Measurements from ENCODE around the gene KRTAP10-5.
"Not testable (repeated sequence)": the region's sequence is repeated elsewhere in the genome, so short reads cannot be mapped to it uniquely, and the experiment has no call there.

Gene KRTAP10-5

GRCh38 chr21:44590897-44591800 is 10.7 kb upstream of the KRTAP10-5 start:
- not testable (repeated sequence) for DNase-seq

GRCh38 chr21:44590311-44590721 is 9.9 kb upstream of the KRTAP10-5 start:
- no peak for DNase-seq

- no peak for DNase-seq
These were observed 9.3 kb upstream of the KRTAP10-5 start for GRCh38 chr21:44589586-44590305.

DNA sequence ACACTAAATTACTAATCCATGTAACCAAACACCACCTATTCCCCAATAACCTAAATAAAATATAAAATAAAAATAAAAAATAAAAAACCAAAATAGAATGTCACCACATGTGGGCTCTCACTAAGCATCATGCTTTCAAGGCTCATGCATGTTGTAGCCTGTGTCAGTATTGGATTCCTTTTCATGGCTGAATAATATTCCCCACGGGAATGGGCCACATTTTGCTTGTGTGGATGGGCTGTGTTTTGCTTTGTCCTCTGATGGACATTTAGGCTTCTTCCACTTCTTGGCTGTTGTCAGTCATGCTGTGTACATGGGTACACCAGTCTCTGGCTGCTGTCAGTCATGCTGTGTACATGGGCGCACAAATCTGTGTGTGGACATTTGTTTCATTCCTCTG is 8.7 kb upstream of the KRTAP10-5 start:
- no peak for DNase-seq

GRCh38 chr21:44585892-44586291 is 5.5 kb upstream of the KRTAP10-5 start:
- DNase-seq = no peak

GRCh38 chr21:44583800-44584147 is 3.4 kb upstream of the KRTAP10-5 start:
- DNase-seq = no peak

DNA sequence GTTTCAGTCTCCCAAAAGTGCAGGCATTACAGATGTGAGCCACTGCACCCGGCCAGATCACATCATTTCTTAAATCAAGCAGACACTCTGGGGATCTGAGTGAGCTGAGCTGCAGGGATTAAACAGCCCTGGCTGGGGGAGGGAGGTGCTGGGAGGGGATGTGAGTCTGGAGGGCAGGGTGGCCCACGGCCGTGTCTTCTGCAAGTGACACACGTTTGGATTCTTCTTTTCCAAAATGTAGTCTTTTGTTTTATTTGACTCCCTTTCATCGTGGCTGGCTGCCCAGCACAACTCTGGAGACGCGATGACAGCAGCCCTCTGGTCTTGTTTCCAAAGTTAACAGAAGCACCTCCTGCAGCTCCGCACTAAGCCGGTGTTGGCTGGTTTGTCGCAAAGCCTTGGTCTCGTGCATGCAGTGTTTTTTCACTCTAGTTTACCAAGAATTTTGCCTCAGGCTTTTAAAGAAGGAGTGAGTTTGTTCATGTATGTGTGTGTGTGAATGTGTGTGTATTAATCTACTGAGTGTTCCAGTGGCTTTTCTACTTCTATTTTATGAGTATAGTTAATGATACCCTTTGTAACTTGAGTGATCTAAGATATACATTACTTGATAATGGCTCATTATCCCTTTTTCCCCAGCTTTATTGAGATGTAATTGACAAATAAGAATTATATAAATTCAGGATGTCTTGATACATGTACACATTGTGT is 2.8 kb upstream of the KRTAP10-5 start:
- DNase-seq = no peak

- DNase-seq = no peak
These were observed 1.7 kb upstream of the KRTAP10-5 start for GRCh38 chr21:44582055-44582454.

DNA sequence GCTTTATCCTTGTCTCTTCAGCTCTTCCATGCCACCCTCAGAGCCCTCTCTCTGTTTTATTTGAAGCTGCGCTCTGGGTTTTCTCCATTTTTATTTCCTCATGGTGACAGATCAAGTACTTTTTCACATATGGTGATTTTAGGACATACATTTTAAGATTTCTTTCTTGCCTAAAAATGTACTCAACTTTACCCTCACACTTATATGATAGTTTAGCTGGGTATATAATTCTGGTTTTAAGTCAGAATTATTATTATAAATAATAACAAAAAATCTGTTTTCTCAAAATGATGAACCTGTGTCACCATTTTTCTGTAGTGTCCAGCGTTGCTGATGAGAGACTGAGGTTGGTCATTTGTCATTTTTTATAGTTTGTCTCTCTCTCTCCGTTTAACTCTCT is 754 bp upstream of the KRTAP10-5 start:
- DNase-seq = no peak

GRCh38 chr21:44579833-44580144 is 615 bp downstream of the KRTAP10-5 start:
- no peak for DNase-seq

- DNase-seq = no peak
These were observed 1.2 kb downstream of the KRTAP10-5 start for GRCh38 chr21:44579056-44579832.

DNA sequence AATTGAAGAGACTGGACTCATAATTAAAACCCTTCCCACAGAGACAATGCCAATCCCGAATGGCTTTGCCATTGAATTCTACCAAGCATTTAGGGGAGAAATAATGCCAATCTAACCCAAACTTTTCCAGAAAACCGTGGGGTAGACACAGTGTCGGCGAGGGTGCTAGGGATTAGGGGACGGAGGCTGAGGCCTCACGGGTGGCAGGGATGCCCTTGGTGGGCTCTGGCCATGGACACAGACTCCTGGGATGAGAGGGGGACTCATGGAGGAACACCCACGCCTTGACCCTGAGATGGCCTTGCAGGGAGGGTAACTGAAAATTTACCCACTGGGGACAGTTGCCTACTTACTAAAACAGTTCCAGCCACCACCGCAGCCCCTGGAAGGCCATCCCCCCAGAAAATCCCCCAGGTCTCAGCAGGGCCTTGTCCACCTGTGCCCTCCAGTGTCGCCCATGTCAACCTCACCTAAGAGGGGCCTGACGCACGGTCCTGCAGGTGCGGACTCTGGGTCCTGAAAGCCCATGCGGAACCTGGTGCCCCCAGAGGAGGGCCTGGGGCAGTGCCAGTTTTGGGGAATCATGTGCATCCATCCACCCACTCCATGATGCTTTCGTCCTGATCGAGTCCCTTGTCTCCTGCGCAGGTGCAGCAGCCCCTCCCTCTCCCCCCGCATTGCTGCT is 1.9 kb downstream of the KRTAP10-5 start:
- DNase-seq = no peak

- no peak for DNase-seq
These were observed 4.4 kb downstream of the KRTAP10-5 start for GRCh38 chr21:44576025-44576420.

DNA sequence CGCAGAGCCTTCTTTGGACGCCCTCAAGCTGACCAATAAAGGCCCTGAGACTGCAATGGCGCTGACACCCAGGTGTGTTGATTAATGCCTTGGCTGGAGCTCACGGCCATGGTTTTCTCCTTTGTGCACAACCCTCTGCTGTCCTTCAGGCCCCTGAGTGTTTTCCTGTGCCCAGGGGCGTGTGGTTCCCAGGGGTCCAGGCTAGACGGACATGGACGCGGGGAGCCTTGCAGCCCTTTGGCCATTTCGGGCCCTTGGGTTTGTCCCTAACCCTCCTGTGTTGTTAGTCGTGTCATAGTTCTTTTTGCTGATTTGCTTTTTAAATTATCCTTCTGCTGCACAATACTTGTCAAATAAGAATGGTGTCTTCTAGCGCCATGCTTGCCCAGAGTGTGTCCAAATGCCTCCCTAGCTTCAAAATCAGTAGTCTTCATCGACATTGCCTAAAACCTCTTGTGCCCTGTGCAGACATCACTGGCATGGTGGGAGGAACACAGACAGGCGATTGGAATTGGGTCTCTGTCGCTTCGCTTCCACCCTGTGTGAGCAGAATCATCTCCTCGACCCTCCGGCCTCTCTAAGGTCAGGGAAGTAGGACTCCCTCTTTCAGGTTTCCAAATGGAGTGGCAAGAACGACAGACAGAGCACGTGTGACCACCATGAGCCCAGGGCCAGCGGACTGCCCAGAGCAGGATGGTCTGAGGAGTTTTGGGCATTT is 4.9 kb downstream of the KRTAP10-5 start:
- no peak for DNase-seq

DNA sequence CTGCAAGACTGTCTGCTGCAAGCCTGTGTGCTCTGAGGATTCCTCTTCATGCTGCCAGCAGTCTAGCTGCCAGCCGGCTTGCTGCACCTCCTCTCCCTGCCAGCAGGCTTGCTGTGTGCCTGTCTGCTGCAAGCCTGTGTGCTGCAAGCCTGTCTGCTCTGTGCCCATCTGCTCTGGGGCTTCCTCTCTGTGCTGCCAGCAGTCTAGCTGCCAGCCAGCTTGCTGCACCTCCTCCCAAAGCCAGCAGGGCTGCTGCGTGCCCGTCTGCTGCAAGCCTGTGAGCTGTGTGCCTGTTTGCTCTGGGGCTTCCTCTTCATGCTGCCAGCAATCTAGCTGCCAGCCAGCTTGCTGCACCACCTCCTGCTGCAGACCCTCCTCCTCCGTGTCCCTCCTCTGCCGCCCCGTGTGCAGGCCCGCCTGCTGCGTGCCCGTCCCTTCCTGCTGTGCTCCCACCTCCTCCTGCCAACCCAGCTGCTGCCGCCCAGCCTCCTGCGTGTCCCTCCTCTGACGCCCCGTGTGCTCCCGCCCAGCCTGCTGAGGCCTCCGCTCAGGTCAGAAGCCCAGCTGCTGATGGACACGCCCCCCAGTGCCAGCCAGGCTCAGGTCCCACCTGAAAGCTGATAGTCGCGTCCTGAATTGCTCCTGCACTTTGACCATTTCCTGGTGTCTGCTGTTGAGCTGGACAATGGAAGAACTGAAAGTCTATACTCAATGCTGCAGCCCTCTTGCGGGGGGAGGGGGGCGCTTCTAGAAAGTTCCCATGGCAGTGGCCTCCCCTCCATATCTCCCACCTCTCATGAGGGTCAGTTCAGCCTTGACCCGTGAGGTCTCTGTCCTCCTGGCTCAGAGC is 5.7 kb downstream of the KRTAP10-5 start:
- DNase-seq = no peak

DNA sequence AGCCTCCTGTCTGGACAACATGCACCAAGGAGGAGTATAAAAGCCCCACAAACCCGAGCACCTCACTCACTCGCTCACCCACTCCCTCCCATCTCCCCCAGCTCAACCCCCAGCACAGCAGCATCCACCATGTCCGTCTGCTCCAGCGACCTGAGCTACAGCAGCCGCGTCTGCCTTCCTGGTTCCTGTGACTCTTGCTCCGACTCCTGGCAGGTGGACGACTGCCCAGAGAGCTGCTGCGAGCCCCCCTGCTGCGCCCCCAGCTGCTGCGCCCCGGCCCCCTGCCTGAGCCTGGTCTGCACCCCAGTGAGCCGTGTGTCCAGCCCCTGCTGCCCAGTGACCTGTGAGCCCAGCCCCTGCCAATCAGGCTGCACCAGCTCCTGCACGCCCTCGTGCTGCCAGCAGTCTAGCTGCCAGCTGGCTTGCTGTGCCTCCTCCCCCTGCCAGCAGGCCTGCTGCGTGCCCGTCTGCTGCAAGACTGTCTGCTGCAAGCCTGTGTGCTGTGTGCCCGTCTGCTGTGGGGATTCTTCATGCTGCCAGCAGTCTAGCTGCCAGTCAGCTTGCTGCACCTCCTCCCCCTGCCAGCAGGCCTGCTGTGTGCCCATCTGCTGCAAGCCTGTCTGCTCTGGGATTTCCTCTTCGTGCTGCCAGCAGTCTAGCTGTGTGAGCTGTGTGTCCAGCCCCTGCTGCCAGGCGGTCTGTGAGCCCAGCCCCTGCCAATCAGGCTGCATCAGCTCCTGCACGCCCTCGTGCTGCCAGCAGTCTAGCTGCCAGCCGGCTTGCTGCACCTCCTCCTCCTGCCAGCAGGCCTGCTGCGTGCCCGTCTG is 6.6 kb downstream of the KRTAP10-5 start, which contains the start of gene KRTAP10-4:
TSS of gene KRTAP10-4 (plus strand) at position 100 of the 827 bp plus-strand sequence. CDS start at position 130, 30 bp downstream.
- not testable (repeated sequence) for DNase-seq

DNA sequence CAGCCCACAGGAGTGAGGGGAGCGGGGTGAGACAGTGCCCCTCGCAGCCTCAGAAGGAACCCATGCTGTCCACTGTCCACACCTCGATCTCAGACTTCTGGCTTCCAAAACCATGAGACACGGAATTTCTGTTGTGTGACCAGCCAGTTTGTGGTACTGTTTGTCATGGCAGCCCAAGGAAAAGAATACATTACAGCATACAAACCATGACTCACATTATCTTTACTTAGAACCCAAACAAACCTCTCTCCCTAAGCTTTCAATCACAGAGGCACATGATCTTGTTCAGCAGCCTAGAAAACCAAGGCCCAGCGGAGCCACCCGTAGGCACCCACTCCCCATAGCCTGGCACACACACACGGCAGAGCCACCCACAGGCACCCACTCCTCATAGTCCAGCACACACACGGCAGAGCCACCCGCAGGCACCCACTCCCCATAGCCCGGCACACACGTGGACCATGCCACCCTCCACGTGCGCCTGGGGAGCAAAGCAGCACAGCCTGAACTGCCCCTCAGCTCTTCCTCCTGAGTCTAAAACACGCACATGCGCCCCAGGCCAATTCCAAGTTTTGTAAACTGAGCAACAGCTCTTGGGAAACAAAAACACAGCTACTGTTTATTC is 7.3 kb downstream of the KRTAP10-5 start:
- DNase-seq = no peak

- no peak for DNase-seq
These were observed 8.3 kb downstream of the KRTAP10-5 start for GRCh38 chr21:44571844-44572782.

Data from fibroblast of skin of right biceps (primary cell).